ENCODE measurements around the gene ITIH4. TPM values are rescaled to one million over a fixed set of nuclear protein-coding genes. Genes with fewer than 3 reads are reported as not detected.

Gene ITIH4
- total and polyA plus RNA-seq, 7 donors: 1.3 to 90.8 (median 29.2) TPM

DNA sequence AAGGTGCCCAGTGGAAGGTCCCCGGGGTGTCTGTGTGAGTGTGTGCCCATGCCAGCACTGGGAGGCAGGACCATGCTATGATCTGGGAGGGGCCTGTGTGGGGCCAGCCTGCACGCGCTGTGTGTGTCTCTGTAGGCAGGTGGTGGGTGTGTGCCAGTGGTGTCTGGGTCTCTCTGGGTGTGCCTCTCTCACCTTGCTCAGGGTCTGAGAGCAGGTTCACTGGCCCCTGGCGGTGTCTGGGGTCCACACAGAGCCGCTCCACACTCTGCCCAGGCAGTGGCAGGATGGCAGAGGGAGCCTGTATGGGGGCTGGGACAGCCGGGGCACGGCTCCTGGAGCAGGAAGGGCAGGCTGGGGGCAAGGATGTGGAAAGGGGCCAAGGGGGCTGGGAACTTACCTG is 12.6 kb downstream of the ITIH4 start:
- TF ChIP-seq, protein P1, sequence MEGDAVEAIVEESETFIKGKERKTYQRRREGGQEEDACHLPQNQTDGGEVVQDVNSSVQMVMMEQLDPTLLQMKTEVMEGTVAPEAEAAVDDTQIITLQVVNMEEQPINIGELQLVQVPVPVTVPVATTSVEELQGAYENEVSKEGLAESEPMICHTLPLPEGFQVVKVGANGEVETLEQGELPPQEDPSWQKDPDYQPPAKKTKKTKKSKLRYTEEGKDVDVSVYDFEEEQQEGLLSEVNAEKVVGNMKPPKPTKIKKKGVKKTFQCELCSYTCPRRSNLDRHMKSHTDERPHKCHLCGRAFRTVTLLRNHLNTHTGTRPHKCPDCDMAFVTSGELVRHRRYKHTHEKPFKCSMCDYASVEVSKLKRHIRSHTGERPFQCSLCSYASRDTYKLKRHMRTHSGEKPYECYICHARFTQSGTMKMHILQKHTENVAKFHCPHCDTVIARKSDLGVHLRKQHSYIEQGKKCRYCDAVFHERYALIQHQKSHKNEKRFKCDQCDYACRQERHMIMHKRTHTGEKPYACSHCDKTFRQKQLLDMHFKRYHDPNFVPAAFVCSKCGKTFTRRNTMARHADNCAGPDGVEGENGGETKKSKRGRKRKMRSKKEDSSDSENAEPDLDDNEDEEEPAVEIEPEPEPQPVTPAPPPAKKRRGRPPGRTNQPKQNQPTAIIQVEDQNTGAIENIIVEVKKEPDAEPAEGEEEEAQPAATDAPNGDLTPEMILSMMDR (IDR thresholded peaks at IDR 0.05): no peak
- ATAC-seq (no peak), DNase-seq (no peak)
- Histone ChIP-seq H3K4me3 (no peak overlapping the region), H3K9me3 (no peaks in the 10 kb centered on the region), H3K27ac (no peak overlapping the region), H3K4me1 (no peaks in the 10 kb centered on the region), H3K27me3 (ENCODE audit: insufficient read depth in 3 of 3, low read length in 2 of 3) (no peaks in the 10 kb centered on the region), H3K36me3 (ENCODE audit: insufficient read depth in 1 of 2, low read depth in 1 of 2) (peaks cover 0 to 98% of the 10 kb centered on the region in 2 donors)
- 91 to 97% (median 94%) methylated on average over 7 of the region's 7 CpGs for WGBS, 3 donors
- intact Hi-C loops (cut with DNase I): no loop called here

DNA sequence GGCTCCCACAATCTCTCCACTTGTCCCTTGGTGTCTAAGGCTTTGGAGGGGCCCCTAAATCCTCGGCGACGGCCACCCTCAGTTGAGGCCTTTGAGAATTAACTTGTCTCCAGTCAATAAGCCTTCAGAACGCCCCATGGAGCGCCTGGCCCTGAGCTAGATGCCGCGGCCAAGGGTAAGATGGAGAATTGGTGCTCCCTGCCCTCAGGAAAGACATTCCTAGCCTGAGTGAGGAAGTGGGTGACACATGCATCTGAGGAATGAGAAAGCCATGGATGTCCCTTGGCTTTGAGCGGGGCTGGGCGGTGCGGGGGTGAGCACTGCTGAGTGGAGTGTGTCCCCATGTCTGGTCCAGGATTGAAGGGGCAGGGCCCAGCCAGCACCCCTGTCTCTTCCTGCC is 13.3 kb downstream of the ITIH4 start:
- H3K4me1 ChIP-seq: no peaks in the 10 kb centered on the region
- TF ChIP-seq, protein P1 (IDR thresholded peaks at IDR 0.05): no peak
- H3K27ac ChIP-seq: no peak overlapping the region
- no peaks in the 10 kb centered on the region for H3K9me3 ChIP-seq
- H3K27me3 ChIP-seq (ENCODE audit: insufficient read depth in 3 of 3, low read length in 2 of 3): no peaks in the 10 kb centered on the region
- WGBS, 3 donors: 93 to 95% (median 94%) methylated on average over 10 of the region's 10 CpGs
- peaks cover 0 to 93% of the 10 kb centered on the region in 2 donors for H3K36me3 ChIP-seq (ENCODE audit: insufficient read depth in 1 of 2, low read depth in 1 of 2)
- DNase-seq (no peak), ATAC-seq (no peak)
- no peak overlapping the region for H3K4me3 ChIP-seq
- intact Hi-C loops (cut with DNase I): no loop called here

DNA sequence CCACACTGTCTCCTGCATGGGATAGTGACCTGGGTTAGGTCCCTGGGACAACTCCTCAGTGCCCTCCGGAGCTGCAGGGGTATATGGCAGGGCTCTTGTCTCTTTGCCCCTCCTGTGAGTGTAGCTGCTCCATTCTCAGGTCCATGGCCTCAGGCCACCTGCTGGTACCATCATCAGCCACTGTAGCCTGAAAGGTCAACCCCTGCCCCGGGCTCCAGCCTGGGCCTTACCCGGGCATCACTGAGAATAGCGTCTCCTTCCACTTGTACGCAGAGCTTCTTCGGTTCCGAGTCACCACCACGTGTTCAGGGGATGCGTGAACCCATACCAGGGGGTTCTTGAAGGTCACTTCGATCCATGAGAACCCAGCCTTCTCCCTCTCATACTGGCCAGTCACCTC is 13.8 kb downstream of the ITIH4 start:
- H3K27ac ChIP-seq: no peak overlapping the region
- H3K9me3 ChIP-seq: no peaks in the 10 kb centered on the region
- no peaks in the 10 kb centered on the region for H3K4me1 ChIP-seq
- 87 to 94% (median 94%) methylated on average over 10 of the region's 10 CpGs for WGBS, 3 donors
- ATAC-seq: no peak
- TF ChIP-seq, protein P1 (IDR thresholded peaks at IDR 0.05): no peak
- intact Hi-C loops (cut with DNase I): no loop called here
- peaks cover 0 to 88% of the 10 kb centered on the region in 2 donors for H3K36me3 ChIP-seq (ENCODE audit: insufficient read depth in 1 of 2, low read depth in 1 of 2)
- H3K4me3 ChIP-seq: no peak overlapping the region
- H3K27me3 ChIP-seq (ENCODE audit: insufficient read depth in 3 of 3, low read length in 2 of 3): no peaks in the 10 kb centered on the region
- DNase-seq: no peak

DNA sequence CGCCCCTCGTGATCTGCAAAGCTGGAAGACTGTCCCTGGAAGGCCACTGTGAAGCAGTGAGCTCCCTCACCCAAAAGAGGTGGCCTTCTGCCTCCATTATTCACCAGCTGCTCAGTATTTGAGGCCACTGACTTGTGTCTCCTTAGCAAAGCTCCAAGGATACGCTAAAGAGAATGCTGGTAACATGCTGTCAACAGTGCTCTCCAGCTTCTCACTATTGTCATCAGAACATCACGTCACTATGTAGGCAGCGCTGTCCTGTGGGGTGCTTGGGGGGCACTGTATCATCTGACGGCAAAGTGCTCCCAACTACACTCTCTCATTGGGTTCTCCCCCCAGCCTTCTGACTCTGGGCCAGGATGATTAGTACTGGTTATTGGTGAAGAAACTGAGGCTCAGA is 14.3 kb downstream of the ITIH4 start:
- Histone ChIP-seq H3K4me1 (no peaks in the 10 kb centered on the region), H3K27me3 (ENCODE audit: insufficient read depth in 3 of 3, low read length in 2 of 3) (no peaks in the 10 kb centered on the region), H3K4me3 (no peak overlapping the region), H3K36me3 (ENCODE audit: insufficient read depth in 1 of 2, low read depth in 1 of 2) (peaks cover 0 to 84% of the 10 kb centered on the region in 2 donors), H3K27ac (no peak overlapping the region), H3K9me3 (no peaks in the 10 kb centered on the region)
- 85 to 86% (median 85%) methylated on average over 6 of the region's 6 CpGs for WGBS, 3 donors
- DNase-seq (no peak), ATAC-seq (no peak)
- TF ChIP-seq, protein P1 (IDR thresholded peaks at IDR 0.05): no peak
- intact Hi-C loops (cut with DNase I): no loop called here

DNA sequence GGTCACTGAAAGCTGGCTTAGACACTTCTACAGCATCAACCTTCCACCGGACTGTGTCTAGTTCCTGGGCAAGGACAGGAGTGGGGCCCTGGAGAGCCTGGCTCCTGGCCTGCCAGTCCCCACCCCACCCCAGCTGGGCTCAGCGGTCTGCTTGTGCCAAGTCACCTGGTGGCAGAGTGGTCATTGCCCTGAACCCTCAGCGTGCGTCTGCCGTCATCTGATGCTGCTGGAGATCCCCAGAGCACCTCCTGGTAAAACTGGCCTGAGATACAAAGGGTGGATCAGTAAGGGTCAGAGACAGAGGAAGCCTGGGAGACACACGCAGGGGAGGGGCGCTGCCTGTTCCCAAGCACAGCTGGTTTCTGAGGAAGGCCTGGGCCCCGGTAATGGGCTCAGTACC is 16.7 kb downstream of the ITIH4 start:
- no peaks in the 10 kb centered on the region for H3K9me3 ChIP-seq
- no peak overlapping the region for H3K4me3 ChIP-seq
- ATAC-seq (no peak), DNase-seq (no peak)
- 41 to 73% (median 56%) methylated on average over 8 of the region's 8 CpGs for WGBS, 3 donors
- H3K27me3 ChIP-seq (ENCODE audit: insufficient read depth in 3 of 3, low read length in 2 of 3): no peaks in the 10 kb centered on the region
- intact Hi-C loops (cut with DNase I): no loop called here
- TF ChIP-seq, protein P1 (IDR thresholded peaks at IDR 0.05): no peak
- peaks cover 0 to 60% of the 10 kb centered on the region in 2 donors for H3K36me3 ChIP-seq (ENCODE audit: insufficient read depth in 1 of 2, low read depth in 1 of 2)
- H3K27ac ChIP-seq: no peak overlapping the region
- no peaks in the 10 kb centered on the region for H3K4me1 ChIP-seq
